GM12878 (cell line): Measurements from ENCODE around the gene RAD51B. TPM values are rescaled to one million over a fixed set of nuclear protein-coding genes. Genes with fewer than 3 reads are reported as not detected.

Source experiments
- ATAC-seq: fragments of 200-7000 bp; cut with Tn5 transposase; 3 replicates; pipeline ENCODE4 v1.9.1; 2020; ENCODE audit warnings: mild to moderate bottlenecking, moderate library complexity
- BruUV-seq: library from RNA; stranded (reverse); fragments of 400-500 nt; replicated peaks from 2 replicates; lab custom pipeline; 2021; lab: Mats Ljungman, UMichigan
- CTCF ChIA-PET: fragments of 300-600 bp; sonication (Branson Sonifier 250); formaldehyde crosslinking; extraction: SDS; loops from one replicate; lab custom pipeline; 2021; ENCODE audit warnings: inconsistent platforms; lab: Yijun Ruan, JAX
- POLR2A ChIA-PET: fragments of 350-600 bp; formaldehyde crosslinking; extraction: SDS; loops from one replicate; lab custom pipeline; 2021; ENCODE audit warnings: inconsistent platforms; lab: Charles Lee
- RAD21 ChIA-PET: fragments of 300-600 bp; sonication (Branson Sonifier 250); formaldehyde crosslinking; loops from one replicate; lab custom pipeline; 2023; ENCODE audit warnings: antibody characterized with exemption; ENCODE audit not compliant: unreplicated experiment; lab: Charles Lee
- SMC1A ChIA-PET: fragments of 300-600 bp; sonication (Branson Sonifier 250); formaldehyde crosslinking; loops from one replicate; lab custom pipeline; 2023; ENCODE audit not compliant: unreplicated experiment, uncharacterized antibody; lab: Charles Lee
- DNase-seq: peaks from one replicate; pipeline ENCODE4 v3.0.0-alpha.2; 2011; ENCODE audit warnings: low read depth, low spot score
- FAIRE-seq: peaks from 3 replicates; lab custom pipeline; 2011; peaks lifted over from hg19 to GRCh38; lab: Jason Lieb, UNC
- H2AFZ ChIP-seq: 2 replicates; pipeline ENCODE4 v1.6.0; 2011; ENCODE audit warnings: low read depth, low read length, control low read depth; ENCODE audit not compliant: control insufficient read depth
- H3K27ac ChIP-seq: 2 replicates; pipeline ENCODE4 v1.5.1; 2011; ENCODE audit warnings: control low read depth; ENCODE audit not compliant: control insufficient read depth, insufficient read depth
- H3K27me3 ChIP-seq, 2 experiments: replicated peaks in 1 of 2; 2 replicates each; pipeline versions ENCODE4 v1.6.0 to v1.6.1; 2011; ENCODE audit warnings: low read length in 1 of 2; ENCODE audit not compliant: control insufficient read depth in 2 of 2, insufficient read depth in 2 of 2
- H3K36me3 ChIP-seq, 2 experiments: 2 replicates each; pipeline ENCODE4 v1.5.1; 2011; ENCODE audit warnings: low read length in 1 of 2; ENCODE audit not compliant: control insufficient read depth in 2 of 2, insufficient read depth in 2 of 2
- H3K4me1 ChIP-seq: 2 replicates; pipeline ENCODE4 v1.6.1; 2011; ENCODE audit warnings: mild to moderate bottlenecking, low read length, moderate library complexity, mixed read lengths; ENCODE audit not compliant: control insufficient read depth, insufficient read depth
- H3K4me2 ChIP-seq: 2 replicates; pipeline ENCODE4 v1.6.0; 2011; ENCODE audit warnings: control low read depth; ENCODE audit not compliant: control insufficient read depth, insufficient read depth
- H3K4me3 ChIP-seq: fragments of 200-600 bp; sonication (generic); 2 replicates; pipeline ENCODE4 v1.5.1; 2016
- H3K79me2 ChIP-seq: 2 replicates; pipeline ENCODE4 v1.6.0; 2011; ENCODE audit warnings: low read length; ENCODE audit not compliant: control insufficient read depth, insufficient read depth
- H3K9ac ChIP-seq: 2 replicates; pipeline ENCODE4 v1.8.0; 2011; ENCODE audit warnings: low read length, control low read depth, mixed read lengths; ENCODE audit not compliant: control insufficient read depth, insufficient read depth
- H3K9me3 ChIP-seq: replicated peaks from 3 replicates; pipeline ENCODE4 v1.5.1; 2011; ENCODE audit warnings: mild to moderate bottlenecking, low read length; ENCODE audit not compliant: control insufficient read depth, insufficient read depth
- H4K20me1 ChIP-seq: 2 replicates; pipeline ENCODE4 v1.6.0; 2011; ENCODE audit not compliant: control insufficient read depth, insufficient read depth
- IKZF2 ChIP-seq, 2 experiments: fragments of 450-650 bp; IDR thresholded peaks; 2 replicates each; pipeline ENCODE4 v1.6.1; 2017; ENCODE audit warnings: mild to moderate bottlenecking in 2 of 2, moderate library complexity in 2 of 2
- IRF4 ChIP-seq: IDR thresholded peaks from 2 replicates; pipeline ENCODE4 v1.6.1; 2011; ENCODE audit warnings: low read depth, low read length
- JUNB ChIP-seq: IDR thresholded peaks from 2 replicates; pipeline ENCODE4 v1.6.1; 2016; ENCODE audit warnings: antibody characterized with exemption, mild to moderate bottlenecking
- RBBP5 ChIP-seq: fragments of 200-600 bp; sonication (generic); conservative IDR thresholded peaks from 2 replicates; pipeline ENCODE4 v1.6.1; 2016
- RELA ChIP-seq: fragments of 450-650 bp; IDR thresholded peaks from 2 replicates; pipeline ENCODE4 v1.8.0; 2014; ENCODE audit warnings: borderline replicate concordance; ENCODE audit not compliant: partially characterized antibody
- SP1 ChIP-seq: IDR thresholded peaks from one replicate; pipeline ENCODE4 v1.6.1; 2011; ENCODE audit warnings: low read depth, low read length
- ZZZ3 ChIP-seq: IDR thresholded peaks from 2 replicates; pipeline ENCODE4 v1.6.1; 2011; ENCODE audit warnings: low read depth; ENCODE audit not compliant: control insufficient read depth, insufficient read length
- WGBS: methylation state at CpG from one replicate; pipeline ENCODE4 v1.1.6; 2016; ENCODE audit warnings: low lambda C conversion rate; ENCODE audit not compliant: insufficient replicate concordance, insufficient coverage; ENCODE audit errors: missing lambda C conversion rate; 5-methylcytosine and 5-hydroxymethylcytosine counted together
- in situ Hi-C: fragments of 300-500 bp; cut with MboI; formaldehyde crosslinking; loops from 9 replicates; pipeline ENCODE4 v1.14.3; 2018; ENCODE audit warnings: mixed read lengths
- intact Hi-C: fragments of 100-400 bp; cut with micrococcal nuclease; formaldehyde crosslinking; loops from one replicate; pipeline ENCODE4 v1.14.2; 2022; ENCODE audit not compliant: unreplicated experiment
- polyA plus RNA-seq, 11 experiments: library from polyadenylated mRNA; depleted of rRNA in 4 of 11; unstranded in 6 of 11; stranded (reverse) in 5 of 11; fragments of >200 nt; fragmentation: Nextera tagmentation in 4 of 11; fragmentation: Illumina TruSeq in 1 of 11; extraction: Ambion mirVana in 4 of 11; extraction: Trizol in 1 of 11; gene quantifications; 1 replicate in 1 of 11; 2 replicates in 10 of 11; pipeline versions ENCODE4 v1.2.1 to v1.2.3, GENCODE V29; 2011 to 2016; ENCODE audit warnings: inconsistent platforms in 2 of 11, missing spikeins in 2 of 11, low read depth in 1 of 11
- total RNA-seq, 4 experiments: library from RNA; depleted of rRNA in 3 of 4; stranded (reverse); fragments of >200 nt in 3 of 4; fragmentation: Illumina TruSeq in 1 of 4; extraction: Trizol in 1 of 4; gene quantifications; 2 replicates each; pipeline versions ENCODE4 v1.2.1 to v1.2.3, GENCODE V29; 2013 to 2021
- TF ChIP-seq, protein P1 (sequence below): fragments of 450-650 bp; IDR thresholded peaks from 2 replicates; pipeline ENCODE4 v1.6.1; 2017; ENCODE audit warnings: mild to moderate bottlenecking, moderate library complexity
- TF ChIP-seq, protein P2 (sequence below): IDR thresholded peaks from 2 replicates; pipeline ENCODE4 v1.6.1; 2011; ENCODE audit warnings: borderline replicate concordance, low read depth, mild to moderate bottlenecking, moderate library complexity, mixed read lengths, low read length; ENCODE audit not compliant: insufficient read depth; ENCODE audit errors: extremely low read length

The RAD51B gene
- total and polyA plus RNA-seq, 10 of the 15 experiments (the other 5 are each of a cell fraction or from before 2014, with no cell fraction given) = 9.8 to 26.8 (median 21.3) TPM

DNA sequence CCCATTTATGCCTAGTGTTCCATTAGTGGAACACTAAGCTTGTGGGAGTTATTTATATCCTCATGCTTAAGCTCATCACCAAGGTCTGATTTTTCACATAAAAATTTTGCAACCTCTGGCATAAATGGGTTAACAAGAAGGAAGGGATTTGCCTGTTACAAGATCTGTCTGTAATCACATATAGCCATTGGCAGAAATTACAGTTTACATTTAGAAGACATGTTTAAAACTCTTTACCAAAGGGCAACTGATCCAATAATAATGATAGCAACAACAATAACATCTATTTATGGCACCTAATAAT is 550.4 kb downstream of the RAD51B start (continued):
- TF ChIP-seq, protein P1, sequence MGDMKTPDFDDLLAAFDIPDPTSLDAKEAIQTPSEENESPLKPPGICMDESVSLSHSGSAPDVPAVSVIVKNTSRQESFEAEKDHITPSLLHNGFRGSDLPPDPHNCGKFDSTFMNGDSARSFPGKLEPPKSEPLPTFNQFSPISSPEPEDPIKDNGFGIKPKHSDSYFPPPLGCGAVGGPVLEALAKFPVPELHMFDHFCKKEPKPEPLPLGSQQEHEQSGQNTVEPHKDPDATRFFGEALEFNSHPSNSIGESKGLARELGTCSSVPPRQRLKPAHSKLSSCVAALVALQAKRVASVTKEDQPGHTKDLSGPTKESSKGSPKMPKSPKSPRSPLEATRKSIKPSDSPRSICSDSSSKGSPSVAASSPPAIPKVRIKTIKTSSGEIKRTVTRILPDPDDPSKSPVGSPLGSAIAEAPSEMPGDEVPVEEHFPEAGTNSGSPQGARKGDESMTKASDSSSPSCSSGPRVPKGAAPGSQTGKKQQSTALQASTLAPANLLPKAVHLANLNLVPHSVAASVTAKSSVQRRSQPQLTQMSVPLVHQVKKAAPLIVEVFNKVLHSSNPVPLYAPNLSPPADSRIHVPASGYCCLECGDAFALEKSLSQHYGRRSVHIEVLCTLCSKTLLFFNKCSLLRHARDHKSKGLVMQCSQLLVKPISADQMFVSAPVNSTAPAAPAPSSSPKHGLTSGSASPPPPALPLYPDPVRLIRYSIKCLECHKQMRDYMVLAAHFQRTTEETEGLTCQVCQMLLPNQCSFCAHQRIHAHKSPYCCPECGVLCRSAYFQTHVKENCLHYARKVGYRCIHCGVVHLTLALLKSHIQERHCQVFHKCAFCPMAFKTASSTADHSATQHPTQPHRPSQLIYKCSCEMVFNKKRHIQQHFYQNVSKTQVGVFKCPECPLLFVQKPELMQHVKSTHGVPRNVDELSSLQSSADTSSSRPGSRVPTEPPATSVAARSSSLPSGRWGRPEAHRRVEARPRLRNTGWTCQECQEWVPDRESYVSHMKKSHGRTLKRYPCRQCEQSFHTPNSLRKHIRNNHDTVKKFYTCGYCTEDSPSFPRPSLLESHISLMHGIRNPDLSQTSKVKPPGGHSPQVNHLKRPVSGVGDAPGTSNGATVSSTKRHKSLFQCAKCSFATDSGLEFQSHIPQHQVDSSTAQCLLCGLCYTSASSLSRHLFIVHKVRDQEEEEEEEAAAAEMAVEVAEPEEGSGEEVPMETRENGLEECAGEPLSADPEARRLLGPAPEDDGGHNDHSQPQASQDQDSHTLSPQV = no peak
- TF ChIP-seq RELA = no peak
- TF ChIP-seq IRF4 = no peak
- no peak for TF ChIP-seq RBBP5
- TF ChIP-seq IKZF2 (IDR thresholded peaks at IDR 0.05) = no peak

DNA sequence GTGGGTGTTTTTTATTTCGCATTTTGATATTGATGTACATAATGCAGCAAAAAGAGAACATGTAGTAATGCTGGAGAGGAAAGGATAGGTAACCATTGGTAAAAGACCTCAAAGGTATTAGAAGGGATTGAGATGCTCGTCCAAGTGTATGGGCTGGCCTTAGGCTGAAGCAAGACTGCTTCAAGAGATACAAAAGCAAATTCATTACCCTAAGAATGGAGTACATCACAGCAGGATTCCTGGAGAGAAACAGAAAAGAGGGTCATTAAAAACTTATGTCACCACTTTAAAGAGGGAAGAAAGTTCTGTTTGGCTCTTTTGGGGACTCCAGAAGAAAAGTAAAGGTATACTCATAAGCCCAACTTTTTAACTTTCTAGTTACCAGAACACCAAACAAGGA is 552.8 kb downstream of the RAD51B start:
- no peaks in the 10 kb centered on the region for H4K20me1 ChIP-seq
- in situ Hi-C loops = no loop called here
- H3K36me3 ChIP-seq = peaks cover 0 to 2% of the 10 kb centered on the region in 2 experiments; a peak in 1 of 4 replicates
- RAD21 ChIA-PET = interaction anchor here (1.0 to 15.0 kb wide), 12 partner anchors 9 to 122 kb away, joined by 3 to 194 read pairs (median 13); no protein-coding TSS in a partner anchor
- no peak for TF ChIP-seq JUNB
- TF ChIP-seq SP1 = no peak
- no peak for TF ChIP-seq ZZZ3
- TF ChIP-seq, protein P2, sequence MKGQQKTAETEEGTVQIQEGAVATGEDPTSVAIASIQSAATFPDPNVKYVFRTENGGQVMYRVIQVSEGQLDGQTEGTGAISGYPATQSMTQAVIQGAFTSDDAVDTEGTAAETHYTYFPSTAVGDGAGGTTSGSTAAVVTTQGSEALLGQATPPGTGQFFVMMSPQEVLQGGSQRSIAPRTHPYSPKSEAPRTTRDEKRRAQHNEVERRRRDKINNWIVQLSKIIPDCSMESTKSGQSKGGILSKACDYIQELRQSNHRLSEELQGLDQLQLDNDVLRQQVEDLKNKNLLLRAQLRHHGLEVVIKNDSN = no peak
- no peaks in the 10 kb centered on the region for H3K27me3 ChIP-seq
- no peak overlapping the region for H3K27ac ChIP-seq
- intact Hi-C loops = no loop called here
- SMC1A ChIA-PET = interaction anchor here (0.6 to 8.7 kb wide), 12 partner anchors 8 to 442 kb away, joined by 3 to 181 read pairs (median 8); no protein-coding TSS in a partner anchor
- POLR2A ChIA-PET = interaction anchor here (0.7 to 8.2 kb wide), 6 partner anchors 11 to 122 kb away, joined by 3 to 103 read pairs (median 7); no protein-coding TSS in a partner anchor
- FAIRE-seq (no peak), DNase-seq (no peak), ATAC-seq (no peak)
- no peak overlapping the region for H3K4me3 ChIP-seq
- H3K9ac ChIP-seq = no peak overlapping the region
- BruUV-seq = no TSS peak
- CTCF ChIA-PET = interaction anchor here (0.6 to 7.6 kb wide), 2 partner anchors 60 to 123 kb away, joined by 3 to 60 read pairs; no protein-coding TSS in a partner anchor
- H2AFZ ChIP-seq = no peak overlapping the region
- H3K79me2 ChIP-seq = peaks cover under 1% of the 10 kb centered on the region; the same call in 1 of the 2 replicates
- 98% methylated on average over 2 of the region's 2 CpGs for WGBS
- H3K4me1 ChIP-seq = peaks cover 71% of the 10 kb centered on the region
- H3K4me2 ChIP-seq = no peak overlapping the region
- peaks cover 8% of the 10 kb centered on the region; the same call in 2 of the 3 replicates for H3K9me3 ChIP-seq
